K562 (cell line): ENCODE measurements around the gene AQP6. TPM values are rescaled to one million over a fixed set of nuclear protein-coding genes. Genes with fewer than 3 reads are reported as not detected.

ENCODE experiments used
- BACH1 ChIP-seq: fragments of 200-800 bp; sonication (Bioruptor generic); IDR thresholded peaks from 2 replicates; pipeline ENCODE4 v1.6.1; 2016; ENCODE audit warnings: missing genetic modification characterization, missing compliant biosample characterization
- CBX5 ChIP-seq: IDR thresholded peaks from 2 replicates; pipeline ENCODE4 v1.6.1; 2014; ENCODE audit warnings: low read depth, borderline replicate concordance
- CHD1 ChIP-seq: fragments of 200-600 bp; sonication (generic); IDR thresholded peaks from one replicate; pipeline ENCODE4 v1.6.1; 2012; ENCODE audit warnings: mild to moderate bottlenecking, moderate library complexity, low read length, inconsistent platforms
- CSDE1 ChIP-seq, 2 experiments: fragments of 450-650 bp; IDR thresholded peaks; 2 replicates each; pipeline ENCODE4 v1.6.1; 2016; ENCODE audit warnings: mild to moderate bottlenecking in 1 of 2
- FOXJ2 ChIP-seq: fragments of 200-800 bp; sonication (Bioruptor generic); IDR thresholded peaks from 2 replicates; pipeline ENCODE4 v1.6.1; 2016; ENCODE audit warnings: missing genetic modification characterization, missing compliant biosample characterization
- GTF2E2 ChIP-seq: fragments of 200-800 bp; sonication (Bioruptor generic); IDR thresholded peaks from 2 replicates; pipeline ENCODE4 v1.6.1; 2016; ENCODE audit warnings: missing genetic modification characterization, missing compliant biosample characterization
- HDAC6 ChIP-seq: IDR thresholded peaks from 2 replicates; pipeline ENCODE4 v1.6.1; 2012; ENCODE audit warnings: low read depth, mild to moderate bottlenecking, control low read depth, inconsistent platforms, low read length, moderate library complexity
- KAT2B ChIP-seq: IDR thresholded peaks from one replicate; pipeline ENCODE4 v1.6.1; 2012; ENCODE audit warnings: low read depth, mild to moderate bottlenecking, control low read depth, inconsistent platforms, low read length, moderate library complexity
- KDM5B ChIP-seq: fragments of 200-600 bp; sonication (generic); IDR thresholded peaks from 2 replicates; pipeline ENCODE4 v1.6.1; 2012; ENCODE audit warnings: low read depth, mild to moderate bottlenecking, moderate library complexity, low read length, control low read depth, inconsistent platforms; ENCODE audit not compliant: insufficient replicate concordance
- KLF16 ChIP-seq: IDR thresholded peaks from 2 replicates; pipeline ENCODE4 v1.6.1; 2016; ENCODE audit warnings: antibody characterized with exemption
- NFIX ChIP-seq: fragments of 250-450 bp; sonication (Bioruptor Pico); IDR thresholded peaks from 2 replicates; pipeline ENCODE4 v1.4.0; 2020; ENCODE audit warnings: low read depth, mild to moderate bottlenecking, moderate library complexity
- PHB2 ChIP-seq: fragments of 450-650 bp; IDR thresholded peaks from 2 replicates; pipeline ENCODE4 v1.6.1; 2017; ENCODE audit warnings: low read depth
- SAP30 ChIP-seq: fragments of 200-600 bp; sonication (generic); IDR thresholded peaks from 2 replicates; pipeline ENCODE4 v1.6.1; 2012; ENCODE audit warnings: borderline replicate concordance, low read depth, mild to moderate bottlenecking, moderate library complexity, low read length, control low read depth, inconsistent platforms; ENCODE audit not compliant: insufficient read depth, poor library complexity, severe bottlenecking
- SPI1 ChIP-seq: IDR thresholded peaks from 2 replicates; pipeline ENCODE4 v1.6.1; 2011; ENCODE audit warnings: low read depth, low read length, control low read depth, borderline replicate concordance
- SRSF9 ChIP-seq: fragments of 200-400 bp; formaldehyde crosslinking; IDR thresholded peaks from 2 replicates; pipeline ENCODE4 v1.6.1; 2017; ENCODE audit warnings: low read depth, low read length, borderline replicate concordance
- STAG1 ChIP-seq: sonication (generic); formaldehyde crosslinking; IDR thresholded peaks from 2 replicates; pipeline ENCODE4 v1.5.0; 2020; ENCODE audit warnings: missing genetic modification reagents, borderline replicate concordance
- ZFP30 ChIP-seq: fragments of 250-450 bp; sonication (Bioruptor Pico); IDR thresholded peaks from 2 replicates; pipeline ENCODE4 v1.8.0; 2022; ENCODE audit warnings: moderate library complexity, mild to moderate bottlenecking, inconsistent platforms, borderline replicate concordance
- ZFP36 ChIP-seq: fragments of 150-350 bp; IDR thresholded peaks from 2 replicates; pipeline ENCODE4 v1.6.1; 2018; ENCODE audit warnings: low read length, low read depth; ENCODE audit not compliant: partially characterized antibody
- ZFP91 ChIP-seq: sonication (generic); formaldehyde crosslinking; IDR thresholded peaks from 2 replicates; pipeline ENCODE4 v1.8.0; 2022; ENCODE audit warnings: mild to moderate bottlenecking, missing genetic modification reagents
- ZNF134 ChIP-seq: fragments of 250-450 bp; sonication (Bioruptor Pico); conservative IDR thresholded peaks from 2 replicates; pipeline ENCODE4 v1.4.0; 2020
- ZNF253 ChIP-seq: fragments of 250-450 bp; sonication (Bioruptor Pico); conservative IDR thresholded peaks from 2 replicates; pipeline ENCODE4 v1.6.1; 2021; ENCODE audit warnings: mild to moderate bottlenecking
- ZNF274 ChIP-seq: IDR thresholded peaks from 2 replicates; pipeline ENCODE4 v1.6.1; 2011; ENCODE audit warnings: low read depth, mild to moderate bottlenecking, low read length, moderate library complexity, borderline replicate concordance
- ZNF507 ChIP-seq: conservative IDR thresholded peaks from 2 replicates; pipeline ENCODE4 v1.6.1; 2017; ENCODE audit warnings: missing genetic modification characterization, missing compliant biosample characterization
- ZNF778 ChIP-seq: fragments of 450-650 bp; formaldehyde crosslinking; IDR thresholded peaks from 2 replicates; pipeline ENCODE4 v1.4.0; 2020; ENCODE audit warnings: mild to moderate bottlenecking, moderate library complexity
- polyA plus RNA-seq, 8 experiments: library from polyadenylated mRNA; depleted of rRNA in 4 of 8; stranded (reverse) in 5 of 8; unstranded in 3 of 8; fragments of >200 nt; fragmentation: Nextera tagmentation in 2 of 8; fragmentation: Illumina TruSeq in 1 of 8; extraction: Ambion mirVana in 2 of 8; extraction: Trizol in 1 of 8; gene quantifications; 2 replicates each; pipeline versions ENCODE4 v1.2.1 to v1.2.3, GENCODE V29; 2011 to 2014; ENCODE audit warnings: inconsistent platforms in 1 of 8, missing spikeins in 1 of 8
- total RNA-seq, 7 experiments: library from RNA; depleted of rRNA in 6 of 7; stranded (reverse); fragments of >200 nt in 6 of 7; fragmentation: Illumina TruSeq in 2 of 7; extraction: Trizol in 2 of 7; gene quantifications; 2 replicates each; pipeline versions ENCODE4 v1.2.1 to v1.2.3, GENCODE V29; 2011 to 2021; ENCODE audit warnings: low replicate concordance in 1 of 7

Gene AQP6
- total and polyA plus RNA-seq, 9 of the 15 experiments (the other 6 are each of a cell fraction or from before 2014, with no cell fraction given): 0.05 to 0.12 TPM; not detected in 7

GRCh38 chr12:49967042-49967776 is 5.5 kb upstream of the AQP6 start (continued):
- TF ChIP-seq FOXJ2 (no peak), ZFP30 (CRISPR knock-in tag) (no peak), ZNF253 (CRISPR knock-in tag) (no peak), HDAC6 (no peak), SAP30 (peak; percentile 38), PHB2 (no peak), ZNF134 (CRISPR knock-in tag) (no peak), CSDE1 (IDR thresholded peaks at IDR 0.05) (no peak), SRSF9 (no peak), CBX5 (no peak), ZNF507 (tag) (no peak), KAT2B (no peak), GTF2E2 (tag) (no peak), STAG1 (CRISPR knock-in tag) (peak; percentile 96), KLF16 (peak; percentile 10; the same call in 1 of the 2 replicates), CHD1 (no peak), ZFP36 (no peak), KDM5B (no peak), ZFP91 (CRISPR knock-in tag) (no peak), SPI1 (no peak), BACH1 (tag) (no peak), ZNF778 (no peak), ZNF274 (no peak), NFIX (CRISPR knock-in tag) (no peak)
